GM19099 (cell line): ENCODE results near the gene MYBPC2.

Source experiments
- POLR2A ChIP-seq: IDR thresholded peaks from 3 replicates; pipeline ENCODE4 v1.6.1; 2011; ENCODE audit warnings: low read depth; ENCODE audit not compliant: insufficient read length; ENCODE audit errors: extremely low read depth

Gene MYBPC2

GRCh38 chr19:50505856-50506611 is 73.3 kb downstream of the MYBPC2 start:
- TF ChIP-seq POLR2A = no peak

DNA sequence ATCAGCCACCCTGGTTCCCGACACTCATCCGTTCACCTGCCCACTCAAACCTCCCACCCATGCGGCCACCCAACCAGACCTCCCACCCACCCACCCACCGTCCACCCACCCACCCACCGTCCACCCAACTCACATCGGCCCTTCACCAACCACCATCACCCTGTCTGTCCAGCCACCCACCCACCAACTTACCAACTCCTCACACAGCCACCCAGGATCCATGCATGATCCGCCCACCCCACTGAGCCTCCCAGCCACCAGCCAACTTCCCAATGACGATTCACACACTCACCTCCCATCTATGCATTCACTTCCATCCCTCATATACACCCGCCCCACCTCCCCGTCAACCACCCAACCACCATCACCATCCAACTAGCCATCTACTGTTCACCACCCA is 74.0 kb downstream of the MYBPC2 start:
- no peak for TF ChIP-seq POLR2A

DNA sequence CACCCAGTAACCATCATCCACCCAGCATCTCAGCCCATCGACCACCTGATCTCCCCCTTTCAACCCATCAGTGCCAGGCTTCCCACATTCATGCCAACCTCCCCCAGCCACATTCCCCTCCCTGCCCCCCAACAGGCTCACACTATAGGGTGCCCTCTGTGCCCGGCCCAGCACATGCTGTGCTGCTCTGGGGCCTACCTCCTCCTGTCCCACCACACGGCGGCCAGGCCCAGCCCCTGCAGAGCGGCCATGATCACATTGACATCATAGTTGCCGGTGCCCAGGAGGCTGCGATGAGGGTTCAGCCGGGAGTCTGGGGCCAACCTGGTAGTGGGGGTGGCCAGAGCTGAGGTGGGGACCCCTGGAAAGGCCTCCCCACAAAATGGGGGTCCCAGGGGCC is 74.7 kb downstream of the MYBPC2 start:
- no peak for TF ChIP-seq POLR2A

DNA sequence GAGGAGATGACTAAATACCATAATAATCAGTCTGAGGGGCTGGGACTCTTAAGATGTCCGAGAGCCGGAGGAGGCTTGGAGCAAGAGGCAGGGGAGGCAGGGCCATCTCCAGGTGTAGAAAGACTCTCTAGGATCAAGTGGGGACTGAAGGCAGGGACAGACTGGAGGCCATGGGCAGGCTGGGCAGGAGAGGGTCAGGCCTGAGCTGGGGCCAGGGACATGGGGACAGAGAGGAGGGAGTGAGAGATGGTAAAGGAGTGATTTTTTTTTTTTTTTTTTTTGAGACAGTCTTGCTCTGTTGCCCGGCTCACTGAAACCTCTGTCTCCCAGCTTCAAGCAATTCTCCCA is 76.1 kb downstream of the MYBPC2 start:
- no peak for TF ChIP-seq POLR2A

- TF ChIP-seq POLR2A = no peak
Observed at GRCh38 chr19:50509366-50509765, 76.7 kb downstream of the MYBPC2 start.

GRCh38 chr19:50510121-50510670 is 77.5 kb downstream of the MYBPC2 start:
- no peak for TF ChIP-seq POLR2A

GRCh38 chr19:50510700-50511068 is 78.0 kb downstream of the MYBPC2 start:
- no peak for TF ChIP-seq POLR2A

- peak; percentile 62 for TF ChIP-seq POLR2A
Observed at GRCh38 chr19:50511069-50511822, 78.6 kb downstream of the MYBPC2 start, which contains the start of gene JOSD2. TSS of gene JOSD2 (minus strand) at chr19:50511191. CDS start at chr19:50510431, 760 bp downstream.

GRCh38 chr19:50512112-50512998 is 79.7 kb downstream of the MYBPC2 start:
- no peak for TF ChIP-seq POLR2A

GRCh38 chr19:50512999-50513745 is 80.5 kb downstream of the MYBPC2 start:
- no peak for TF ChIP-seq POLR2A

DNA sequence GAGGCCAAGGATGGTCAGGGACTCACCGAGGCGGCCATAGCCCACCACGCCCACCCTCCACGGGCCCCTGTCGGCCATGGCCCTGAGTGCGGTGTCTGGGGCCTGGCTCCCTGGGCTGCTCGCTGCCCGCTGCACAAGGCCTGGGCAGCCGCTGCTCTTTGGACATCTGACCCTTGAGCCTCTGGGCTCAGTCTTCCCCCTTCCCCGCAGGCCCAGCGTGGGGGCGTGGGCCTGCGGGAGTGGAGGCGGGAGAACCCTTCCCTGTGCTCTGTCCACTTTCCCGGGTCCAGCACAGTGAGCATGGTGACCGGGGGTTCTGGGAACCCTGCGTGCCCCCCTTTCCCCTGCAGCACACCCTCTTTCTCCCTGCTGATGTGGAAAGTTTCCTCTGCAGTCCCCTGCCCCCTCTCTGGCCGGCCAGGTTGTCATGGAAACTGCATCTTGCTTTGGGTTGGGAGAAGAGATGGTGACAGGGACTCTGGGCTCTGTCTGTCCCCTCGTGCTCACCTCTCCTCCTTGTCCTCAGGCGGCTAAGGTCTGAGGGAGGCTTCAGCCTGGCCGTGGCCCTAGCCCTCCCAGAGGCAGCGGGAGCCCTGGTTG is 81.2 kb downstream of the MYBPC2 start, which contains the start of gene ASPDH:
Gene ASPDH, minus strand, starts transcription at position 168 of the 600 bp plus-strand sequence. Its CDS starts 90 bp downstream, at position 78.
- TF ChIP-seq POLR2A = no peak

DNA sequence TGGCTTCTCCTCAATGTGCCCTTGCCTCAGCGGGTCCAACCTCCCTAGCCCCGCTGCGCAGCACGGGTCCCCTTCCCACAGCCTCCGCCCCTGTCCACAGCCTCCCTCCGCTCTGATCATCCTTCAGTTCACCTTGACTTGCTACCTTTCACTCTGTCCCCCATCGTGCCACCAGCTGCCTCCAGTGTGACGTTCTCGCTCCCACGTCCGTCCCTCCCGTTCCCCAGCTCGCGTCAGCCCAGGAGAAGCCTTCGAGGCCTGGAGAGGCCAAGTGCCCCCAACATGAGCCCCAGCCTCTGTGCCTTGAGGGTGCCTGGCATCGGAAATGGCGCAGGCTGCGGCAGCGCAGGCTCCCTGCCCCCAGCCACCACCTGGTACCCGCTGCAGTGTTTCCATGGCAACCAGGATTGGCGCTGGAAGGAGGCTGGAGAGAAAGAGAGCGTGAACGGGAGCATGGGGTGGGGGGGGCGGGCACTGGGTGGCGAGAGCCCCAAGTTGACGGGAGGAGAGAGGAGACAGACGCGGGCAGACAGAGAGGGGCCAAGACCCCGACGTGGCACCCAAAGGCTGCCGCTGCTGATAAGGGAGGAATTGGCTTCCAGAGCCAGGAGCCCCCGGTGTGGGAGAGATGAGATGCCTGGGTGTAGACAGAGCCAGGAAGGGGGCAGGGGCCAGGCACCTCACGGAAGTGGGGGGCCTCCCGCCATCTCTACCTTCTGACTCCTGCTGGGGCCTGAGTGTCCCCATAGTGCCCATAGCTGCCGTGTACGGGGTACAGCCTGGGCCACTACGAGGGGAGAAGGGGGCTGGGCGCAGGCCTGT is 81.9 kb downstream of the MYBPC2 start:
- TF ChIP-seq POLR2A = no peak

DNA sequence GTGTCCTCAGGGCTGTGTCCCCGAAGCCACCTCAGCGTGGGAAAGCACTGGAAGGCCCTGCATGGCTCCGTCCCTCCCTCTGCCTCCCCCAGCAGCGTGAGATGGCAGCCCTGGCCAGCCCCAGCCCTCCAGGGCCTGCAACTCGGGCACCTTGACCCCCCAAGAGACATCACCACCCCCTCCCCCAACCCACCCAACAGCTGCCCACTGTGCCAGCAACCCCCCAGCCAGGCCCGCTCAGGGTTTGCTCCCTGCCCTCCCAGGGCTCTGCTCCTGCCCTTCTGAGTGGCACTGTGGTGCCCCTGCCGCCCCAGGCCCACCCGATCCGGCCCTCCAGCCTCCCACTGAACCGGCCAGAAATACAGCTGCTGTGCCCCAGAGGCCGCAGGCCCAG is 82.5 kb downstream of the MYBPC2 start:
- TF ChIP-seq POLR2A = no peak
